Caki2 (cell line): ENCODE data around the gene GPR162. TPM values are rescaled to one million over a fixed set of nuclear protein-coding genes. Genes with fewer than 3 reads are reported as not detected.

Source experiments
- DNase-seq: peaks from one replicate; pipeline ENCODE4 v3.0.0-alpha.2; 2015; ENCODE audit warnings: low read depth
- in situ Hi-C: cut with HindIII; loops from 2 replicates; pipeline ENCODE4 v1.10.0; 2016; ENCODE audit warnings: low sequenced_read_pairs, low pct_unique_long_range_greater_than_20kb, mixed read lengths
- total RNA-seq: library from RNA; depleted of rRNA; stranded (reverse); fragments of >200 nt; shearing (Covaris generic); gene quantifications from 2 replicates; pipeline ENCODE4 v1.2.3, GENCODE V29; 2014; ENCODE audit warnings: low replicate concordance

The GPR162 gene
- total RNA-seq, 1 experiment from 2014 or later: 10.0 TPM

DNA sequence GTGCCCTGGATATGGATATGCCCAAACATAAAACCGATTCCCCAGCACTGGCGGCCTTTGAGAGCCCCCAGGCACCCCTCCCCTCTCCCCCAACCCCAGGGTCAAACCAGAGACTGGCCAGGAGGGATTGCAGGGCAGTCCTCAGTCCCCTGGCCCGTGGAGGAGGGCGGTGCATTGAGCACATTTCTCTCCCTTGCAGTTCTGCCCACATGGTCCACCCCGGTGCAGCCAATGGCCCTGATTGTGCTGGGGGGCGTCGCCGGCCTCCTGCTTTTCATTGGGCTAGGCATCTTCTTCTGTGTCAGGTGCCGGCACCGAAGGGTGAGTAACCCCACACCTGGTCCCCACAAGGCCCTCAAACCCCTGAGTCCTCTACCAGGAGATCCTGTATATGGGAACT, 3.4 kb upstream of the GPR162 start:
- DNase-seq: no peak
- in situ Hi-C loops: no loop called here

DNA sequence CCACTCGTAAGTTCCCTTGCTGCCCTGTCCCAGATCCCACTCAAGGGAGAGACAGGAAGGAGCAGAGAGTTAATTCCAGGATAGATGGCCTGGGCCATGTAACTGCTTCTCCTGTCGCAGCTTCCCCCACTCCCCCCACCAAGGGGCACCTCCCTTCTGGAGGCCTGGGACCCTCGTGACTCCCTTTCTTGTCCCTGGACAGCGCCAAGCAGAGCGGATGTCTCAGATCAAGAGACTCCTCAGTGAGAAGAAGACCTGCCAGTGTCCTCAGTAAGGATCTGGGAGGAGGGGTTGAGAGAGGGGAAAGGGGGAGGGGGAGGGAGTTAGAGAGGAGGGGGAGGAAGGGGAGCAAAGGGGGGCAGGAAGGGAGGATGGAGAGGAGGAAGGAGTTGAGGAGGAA, 3.0 kb upstream of the GPR162 start:
- in situ Hi-C loops: no loop called here
- no peak for DNase-seq

- no peak for DNase-seq
- in situ Hi-C loops: no loop called here
Observed at GRCh38 chr12:6819106-6820030, 2.3 kb upstream of the GPR162 start.

- in situ Hi-C loops: no loop called here
Observed at GRCh38 chr12:6820166-6820565, 1.5 kb upstream of the GPR162 start.

DNA sequence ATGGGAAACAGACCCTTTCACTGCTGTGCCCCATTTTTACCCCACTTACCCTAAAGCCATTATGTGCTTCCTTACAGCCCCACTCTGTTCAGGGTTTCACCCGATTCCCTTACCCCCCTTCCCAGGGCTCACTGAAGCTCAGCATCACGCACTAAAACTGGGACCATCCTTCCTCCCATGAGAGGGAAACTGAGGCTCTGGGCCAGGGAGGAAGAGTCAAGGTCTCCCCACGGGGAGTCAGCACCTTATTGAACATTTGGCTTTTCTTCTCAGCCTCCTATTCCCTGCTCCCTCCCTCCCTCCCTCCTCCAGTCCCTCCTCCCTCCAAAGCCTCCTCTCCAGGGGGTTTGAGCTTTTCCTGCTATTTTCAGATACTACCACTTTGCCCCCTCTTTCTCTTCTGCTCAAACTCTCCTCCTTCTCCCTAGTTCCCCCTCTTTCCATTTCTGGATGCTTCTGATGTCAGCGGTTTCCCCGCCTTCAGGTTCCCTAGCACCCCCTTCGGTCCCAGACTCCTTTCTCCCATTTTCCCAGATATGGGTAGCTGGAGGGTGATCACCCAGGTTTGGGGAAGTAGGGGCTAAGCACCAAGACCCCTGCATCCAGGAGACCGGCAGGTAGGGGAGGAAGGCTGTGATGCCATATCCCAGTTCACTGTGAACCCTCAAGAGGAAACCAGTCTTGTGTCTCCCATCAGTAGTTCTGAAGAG, 960 bp downstream of the GPR162 start:
- DNase-seq: no peak
- in situ Hi-C loops: no loop called here

More at GRCh38 chr12:6820166-6820565, 1.5 kb upstream of the GPR162 start:
- DNase-seq: no peak

GRCh38 chr12:6823182-6824084, 1.8 kb downstream of the GPR162 start:
- DNase-seq: no peak
- in situ Hi-C loops: no loop called here

- DNase-seq: no peak
- in situ Hi-C loops: no loop called here
Observed at GRCh38 chr12:6824085-6824775, 2.6 kb downstream of the GPR162 start.

GRCh38 chr12:6824901-6825381, 3.3 kb downstream of the GPR162 start:
- in situ Hi-C loops: no loop called here
- no peak for DNase-seq

- DNase-seq: peak; percentile 85
- in situ Hi-C loops: no loop called here
Observed at GRCh38 chr12:6825398-6826124, 3.9 kb downstream of the GPR162 start.

GRCh38 chr12:6826125-6826733, 4.6 kb downstream of the GPR162 start:
- DNase-seq: no peak
- in situ Hi-C loops: no loop called here

GRCh38 chr12:6826734-6827436, 5.3 kb downstream of the GPR162 start:
- in situ Hi-C loops: no loop called here
- no peak for DNase-seq

DNA sequence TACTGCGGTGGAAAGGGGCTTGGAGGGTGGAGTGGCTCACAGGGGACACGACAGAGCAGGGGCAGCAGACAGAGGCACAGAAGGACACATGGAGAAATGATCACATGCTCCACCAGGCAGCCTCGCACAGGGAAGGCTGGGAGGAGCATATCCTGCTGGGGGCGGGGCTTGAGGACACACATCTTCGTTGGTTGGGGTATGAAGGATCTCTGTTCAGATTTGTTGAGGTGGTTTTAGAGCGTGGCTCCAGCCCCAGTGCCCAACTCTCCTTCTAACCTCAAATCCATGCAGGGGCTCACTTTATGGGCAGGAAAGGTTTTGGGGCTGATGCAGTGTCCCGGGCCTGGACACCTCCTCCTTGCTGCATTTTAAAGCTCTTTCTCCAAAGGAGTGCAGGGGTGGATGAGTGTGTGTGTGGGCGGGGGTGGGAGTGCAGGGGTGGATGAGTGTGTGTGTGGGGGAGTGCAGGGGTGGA, 5.9 kb downstream of the GPR162 start:
- in situ Hi-C loops: no loop called here
- peak; percentile 83 for DNase-seq

DNA sequence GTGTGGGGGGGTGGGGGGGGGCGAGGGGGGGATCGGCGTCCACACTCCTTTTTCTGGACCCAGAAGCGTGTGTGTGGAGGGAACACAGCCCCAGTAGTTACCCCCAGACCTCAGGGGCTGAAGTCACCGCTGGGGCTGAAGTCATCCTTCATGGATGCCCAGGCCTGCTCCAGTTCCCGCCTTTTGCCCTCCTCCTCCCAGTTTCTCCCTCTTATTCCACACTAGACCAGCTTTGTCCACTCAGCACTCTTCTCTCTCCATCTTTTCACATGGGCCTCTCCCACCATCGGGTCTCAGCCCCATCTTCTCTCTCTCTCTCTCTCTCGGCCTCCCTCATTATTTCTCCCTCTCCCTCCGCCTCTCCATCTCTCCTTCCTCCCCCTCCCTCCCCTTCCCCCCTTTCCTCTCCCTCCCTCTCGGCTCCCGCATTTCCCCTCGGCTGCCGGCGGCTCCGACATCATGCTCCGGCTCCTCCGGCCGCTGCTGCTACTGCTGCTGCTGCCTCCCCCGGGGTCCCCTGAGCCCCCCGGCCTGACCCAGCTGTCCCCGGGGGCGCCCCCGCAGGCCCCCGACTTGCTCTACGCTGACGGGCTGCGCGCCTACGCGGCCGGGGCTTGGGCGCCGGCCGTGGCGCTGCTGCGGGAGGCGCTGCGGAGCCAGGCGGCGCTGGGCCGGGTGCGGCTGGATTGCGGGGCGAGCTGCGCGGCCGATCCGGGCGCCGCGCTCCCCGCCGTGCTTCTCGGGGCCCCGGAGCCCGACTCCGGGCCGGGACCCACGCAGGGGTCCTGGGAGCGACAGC, 6.6 kb downstream of the GPR162 start, which contains the start of gene P3H3:
TSS of gene P3H3 (plus strand) at position 426 of the 799 bp plus-strand sequence. CDS start at position 460, 34 bp downstream.
- in situ Hi-C loops: no loop called here
- peak; percentile 65 for DNase-seq

- DNase-seq: no peak
- in situ Hi-C loops: no loop called here
Observed at GRCh38 chr12:6828781-6829535, 7.3 kb downstream of the GPR162 start.
